HFFc6 (cell line): ENCODE measurements around the gene DOC2A. TPM values are rescaled to one million over a fixed set of nuclear protein-coding genes. Genes with fewer than 3 reads are reported as not detected.

Source experiments
- DNase-seq: peaks from one replicate; pipeline ENCODE4 v3.0.0-alpha.2; 2018
- H3K27ac Mint-ChIP-seq: 2 replicates; pipeline ENCODE4 v1.8.0; 2020; ENCODE audit warnings: mild to moderate bottlenecking, mixed read lengths
- H3K27me3 Mint-ChIP-seq: 2 replicates; pipeline ENCODE4 v1.8.0; 2021; ENCODE audit warnings: mild to moderate bottlenecking, moderate library complexity, mixed read lengths; ENCODE audit not compliant: insufficient read depth
- H3K36me3 Mint-ChIP-seq: 2 replicates; pipeline ENCODE4 v1.8.0; 2021; ENCODE audit warnings: low read depth, mixed read lengths
- H3K4me1 Mint-ChIP-seq: 2 replicates; pipeline ENCODE4 v1.8.0; 2020; ENCODE audit warnings: low read depth, mixed read lengths
- H3K4me3 Mint-ChIP-seq: 2 replicates; pipeline ENCODE4 v1.8.0; 2020; ENCODE audit warnings: mild to moderate bottlenecking, moderate library complexity, mixed read lengths
- H3K9me3 Mint-ChIP-seq: 2 replicates; pipeline ENCODE4 v1.8.0; 2020; ENCODE audit warnings: mild to moderate bottlenecking, mixed read lengths
- CTCF ChIP-seq: fragments of 200-600 bp; sonication (generic); IDR thresholded peaks from 2 replicates; pipeline ENCODE4 v1.5.0; 2021; ENCODE audit warnings: antibody characterized with exemption, mild to moderate bottlenecking
- total RNA-seq, 6 experiments: library from RNA; stranded (reverse); fragmentation: NEBNext Ultra II Directional; extraction: Animal tissue kit (Norgen Biotek cat#: 25700); gene quantifications; 2 replicates in 1 of 6; 3 replicates in 5 of 6; pipeline ENCODE4 v1.2.3, GENCODE V29; 2021

DOC2A gene
- total RNA-seq, 6 experiments from 2014 or later = 0.19 to 0.30 TPM; not detected in 4

GRCh38 chr16:29982560-29983419, 28.0 kb downstream of the DOC2A start:
- Mint-ChIP-seq H3K27me3 (no peaks in the 10 kb centered on the region; the same call in 1 of the 2 replicates), H3K36me3 (peaks cover 26% of the 10 kb centered on the region), H3K4me3 (no peak overlapping the region), H3K9me3 (no peaks in the 10 kb centered on the region), H3K4me1 (peaks cover 7% of the 10 kb centered on the region), H3K27ac (no peak overlapping the region; the same call in 1 of the 2 replicates)
- TF ChIP-seq CTCF = no peak
- DNase-seq = no peak

- TF ChIP-seq CTCF = no peak
- no peak for DNase-seq
- Mint-ChIP-seq H3K4me3 (no peak overlapping the region), H3K9me3 (no peaks in the 10 kb centered on the region; the same call in 1 of the 2 replicates), H3K4me1 (peaks cover 33% of the 10 kb centered on the region), H3K27ac (no peak overlapping the region), H3K36me3 (peaks cover 19% of the 10 kb centered on the region), H3K27me3 (peaks cover 7% of the 10 kb centered on the region)
These were observed 32.1 kb downstream of the DOC2A start for GRCh38 chr16:29978564-29979270.

- Mint-ChIP-seq H3K36me3 (peaks cover 20% of the 10 kb centered on the region), H3K27me3 (peaks cover 8% of the 10 kb centered on the region; the same call in 1 of the 2 replicates), H3K4me1 (peaks cover 32% of the 10 kb centered on the region), H3K27ac (no peak overlapping the region), H3K4me3 (no peak overlapping the region), H3K9me3 (peaks cover 5% of the 10 kb centered on the region; the same call in 1 of the 2 replicates)
- DNase-seq = no peak
- TF ChIP-seq CTCF = no peak
These were observed 32.7 kb downstream of the DOC2A start for GRCh38 chr16:29978081-29978480.

GRCh38 chr16:29977063-29977825, 33.6 kb downstream of the DOC2A start:
- peaks cover 8% of the 10 kb centered on the region; the same call in 1 of the 2 replicates for H3K27me3 Mint-ChIP-seq
- DNase-seq = no peak
- peak overlapping the region; percentile 93; the same call in 1 of the 2 replicates for H3K4me3 Mint-ChIP-seq

More at GRCh38 chr16:29977063-29977825, 33.6 kb downstream of the DOC2A start:
- Mint-ChIP-seq H3K9me3 (peaks cover 6% of the 10 kb centered on the region; the same call in 1 of the 2 replicates), H3K27ac (no peak overlapping the region; the same call in 1 of the 2 replicates), H3K36me3 (peaks cover 29% of the 10 kb centered on the region), H3K4me1 (peaks cover 34% of the 10 kb centered on the region)
- no peak for TF ChIP-seq CTCF
